ENCODE results near the gene NRCAM.

DNA sequence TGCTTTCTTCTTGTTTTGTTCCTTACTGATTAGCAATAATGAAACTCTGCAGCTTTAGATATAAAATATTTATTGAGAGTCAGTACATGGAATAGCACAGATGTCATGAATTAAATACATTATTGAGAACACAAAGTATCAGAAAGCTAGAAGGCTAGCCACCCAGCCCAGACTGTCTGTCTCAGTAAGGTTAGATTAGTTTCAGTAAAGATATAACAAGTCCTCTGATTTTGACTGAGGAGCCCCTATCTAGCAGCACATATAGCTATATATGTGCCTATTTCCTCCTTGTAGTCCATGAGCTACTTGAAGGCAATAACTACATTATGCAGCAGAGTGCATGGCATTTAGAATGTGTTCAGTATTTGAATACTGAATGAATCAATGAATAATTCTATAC, 81.3 kb downstream of the NRCAM start:
- TF ChIP-seq, protein P1, sequence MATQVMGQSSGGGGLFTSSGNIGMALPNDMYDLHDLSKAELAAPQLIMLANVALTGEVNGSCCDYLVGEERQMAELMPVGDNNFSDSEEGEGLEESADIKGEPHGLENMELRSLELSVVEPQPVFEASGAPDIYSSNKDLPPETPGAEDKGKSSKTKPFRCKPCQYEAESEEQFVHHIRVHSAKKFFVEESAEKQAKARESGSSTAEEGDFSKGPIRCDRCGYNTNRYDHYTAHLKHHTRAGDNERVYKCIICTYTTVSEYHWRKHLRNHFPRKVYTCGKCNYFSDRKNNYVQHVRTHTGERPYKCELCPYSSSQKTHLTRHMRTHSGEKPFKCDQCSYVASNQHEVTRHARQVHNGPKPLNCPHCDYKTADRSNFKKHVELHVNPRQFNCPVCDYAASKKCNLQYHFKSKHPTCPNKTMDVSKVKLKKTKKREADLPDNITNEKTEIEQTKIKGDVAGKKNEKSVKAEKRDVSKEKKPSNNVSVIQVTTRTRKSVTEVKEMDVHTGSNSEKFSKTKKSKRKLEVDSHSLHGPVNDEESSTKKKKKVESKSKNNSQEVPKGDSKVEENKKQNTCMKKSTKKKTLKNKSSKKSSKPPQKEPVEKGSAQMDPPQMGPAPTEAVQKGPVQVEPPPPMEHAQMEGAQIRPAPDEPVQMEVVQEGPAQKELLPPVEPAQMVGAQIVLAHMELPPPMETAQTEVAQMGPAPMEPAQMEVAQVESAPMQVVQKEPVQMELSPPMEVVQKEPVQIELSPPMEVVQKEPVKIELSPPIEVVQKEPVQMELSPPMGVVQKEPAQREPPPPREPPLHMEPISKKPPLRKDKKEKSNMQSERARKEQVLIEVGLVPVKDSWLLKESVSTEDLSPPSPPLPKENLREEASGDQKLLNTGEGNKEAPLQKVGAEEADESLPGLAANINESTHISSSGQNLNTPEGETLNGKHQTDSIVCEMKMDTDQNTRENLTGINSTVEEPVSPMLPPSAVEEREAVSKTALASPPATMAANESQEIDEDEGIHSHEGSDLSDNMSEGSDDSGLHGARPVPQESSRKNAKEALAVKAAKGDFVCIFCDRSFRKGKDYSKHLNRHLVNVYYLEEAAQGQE (IDR thresholded peaks at IDR 0.05), result no peak
- TF ChIP-seq, protein P2, sequence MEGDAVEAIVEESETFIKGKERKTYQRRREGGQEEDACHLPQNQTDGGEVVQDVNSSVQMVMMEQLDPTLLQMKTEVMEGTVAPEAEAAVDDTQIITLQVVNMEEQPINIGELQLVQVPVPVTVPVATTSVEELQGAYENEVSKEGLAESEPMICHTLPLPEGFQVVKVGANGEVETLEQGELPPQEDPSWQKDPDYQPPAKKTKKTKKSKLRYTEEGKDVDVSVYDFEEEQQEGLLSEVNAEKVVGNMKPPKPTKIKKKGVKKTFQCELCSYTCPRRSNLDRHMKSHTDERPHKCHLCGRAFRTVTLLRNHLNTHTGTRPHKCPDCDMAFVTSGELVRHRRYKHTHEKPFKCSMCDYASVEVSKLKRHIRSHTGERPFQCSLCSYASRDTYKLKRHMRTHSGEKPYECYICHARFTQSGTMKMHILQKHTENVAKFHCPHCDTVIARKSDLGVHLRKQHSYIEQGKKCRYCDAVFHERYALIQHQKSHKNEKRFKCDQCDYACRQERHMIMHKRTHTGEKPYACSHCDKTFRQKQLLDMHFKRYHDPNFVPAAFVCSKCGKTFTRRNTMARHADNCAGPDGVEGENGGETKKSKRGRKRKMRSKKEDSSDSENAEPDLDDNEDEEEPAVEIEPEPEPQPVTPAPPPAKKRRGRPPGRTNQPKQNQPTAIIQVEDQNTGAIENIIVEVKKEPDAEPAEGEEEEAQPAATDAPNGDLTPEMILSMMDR (IDR thresholded peaks at IDR 0.05; ENCODE audit: low read depth, low read length, missing input control), result no peak
- no peak for TF ChIP-seq TAF1 (conservative IDR thresholded peaks at IDR 0.05)
- TF ChIP-seq, protein P3, sequence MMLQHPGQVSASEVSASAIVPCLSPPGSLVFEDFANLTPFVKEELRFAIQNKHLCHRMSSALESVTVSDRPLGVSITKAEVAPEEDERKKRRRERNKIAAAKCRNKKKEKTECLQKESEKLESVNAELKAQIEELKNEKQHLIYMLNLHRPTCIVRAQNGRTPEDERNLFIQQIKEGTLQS (IDR thresholded peaks at IDR 0.05), result no peak
- no peak for TF ChIP-seq FOXA1 (IDR thresholded peaks at IDR 0.05)
- TF ChIP-seq YY1 (IDR thresholded peaks at IDR 0.05), result no peak
- no peak for TF ChIP-seq RAD21 (IDR thresholded peaks at IDR 0.05)
- TF ChIP-seq, protein P4, sequence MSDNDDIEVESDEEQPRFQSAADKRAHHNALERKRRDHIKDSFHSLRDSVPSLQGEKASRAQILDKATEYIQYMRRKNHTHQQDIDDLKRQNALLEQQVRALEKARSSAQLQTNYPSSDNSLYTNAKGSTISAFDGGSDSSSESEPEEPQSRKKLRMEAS (IDR thresholded peaks at IDR 0.05), result no peak
- TF ChIP-seq HNF4A (conservative IDR thresholded peaks at IDR 0.05), result no peak
- no peak for TF ChIP-seq JUND (IDR thresholded peaks at IDR 0.05)
- no peak for TF ChIP-seq SP1 (IDR thresholded peaks at IDR 0.05)
- TF ChIP-seq GABPA (IDR thresholded peaks at IDR 0.05 in 1 of 2, conservative IDR thresholded peaks at IDR 0.05 in 1 of 2), result no peak

All from liver (tissue), 3 donors.